HG03575 (cell line): ENCODE results near the gene C9orf50.
A peak's percentile ranks its signal among the peaks of the same experiment; 100 is the strongest.
"Not testable (repeated sequence)": the region's sequence is repeated elsewhere in the genome, so short reads cannot be mapped to it uniquely, and the experiment has no call there.

Experiments
- ATAC-seq: cut with Tn5 transposase; IDR thresholded peaks from one replicate; pipeline ENCODE4 v1.9.1; 2021; ENCODE audit not compliant: unreplicated experiment, insufficient number of reproducible peaks, low FRiP score; ENCODE audit errors: extremely low read depth

C9orf50 gene

GRCh38 chr9:129649726-129650679 lies 29.1 kb upstream of the C9orf50 start:
- no peak for ATAC-seq

DNA sequence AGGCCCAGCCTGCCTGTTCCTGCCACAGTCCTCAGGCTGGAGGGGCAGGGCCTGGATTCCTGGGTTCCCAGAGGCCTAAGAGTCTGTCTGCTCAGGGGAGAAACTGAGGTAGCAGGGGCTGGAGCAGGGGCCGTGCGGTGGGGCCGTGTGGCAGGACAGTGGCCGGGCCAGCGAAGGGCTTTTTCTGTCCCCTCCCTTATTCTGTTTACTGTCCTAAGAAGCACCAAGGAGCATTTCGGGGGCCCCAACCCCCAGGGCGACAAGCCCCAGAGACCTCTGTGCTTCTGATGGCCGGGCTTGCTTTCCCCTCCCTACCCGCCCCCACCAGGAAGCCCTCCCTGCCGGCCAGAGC lies 27.8 kb upstream of the C9orf50 start:
- no peak for ATAC-seq

DNA sequence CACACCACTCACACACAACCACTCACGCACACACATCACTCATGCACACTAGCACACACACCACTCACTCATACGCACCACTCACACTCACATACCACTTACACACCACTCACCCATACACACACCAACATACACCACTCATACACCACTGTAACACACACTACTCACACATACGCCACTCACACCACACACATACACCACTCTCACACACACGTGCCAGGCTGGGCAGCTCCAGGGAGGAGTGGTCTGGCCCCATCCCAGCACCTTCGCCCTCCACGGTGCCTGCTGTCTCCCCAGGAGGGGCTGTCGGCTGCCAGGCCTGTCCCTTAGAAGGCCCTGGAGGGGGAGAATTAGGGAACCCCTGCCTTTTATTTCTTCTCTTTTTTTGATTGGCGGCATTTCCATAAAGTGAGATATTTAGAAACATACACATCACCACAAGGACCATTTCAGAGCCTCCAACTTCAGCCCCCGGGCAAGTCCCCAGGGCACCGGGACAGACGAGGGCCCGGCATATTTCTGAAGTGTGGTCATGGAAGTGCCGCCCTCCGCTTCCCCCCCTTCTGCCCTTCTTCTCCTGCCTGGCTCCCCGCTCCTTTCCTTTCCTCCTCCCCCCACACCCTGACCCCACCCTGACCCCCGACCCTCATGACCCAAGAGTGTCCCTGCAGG lies 27.3 kb upstream of the C9orf50 start:
- ATAC-seq: no peak

GRCh38 chr9:129647635-129648034 lies 26.7 kb upstream of the C9orf50 start:
- ATAC-seq: no peak

- ATAC-seq: no peak
Observed at GRCh38 chr9:129646654-129647053, 25.8 kb upstream of the C9orf50 start.

DNA sequence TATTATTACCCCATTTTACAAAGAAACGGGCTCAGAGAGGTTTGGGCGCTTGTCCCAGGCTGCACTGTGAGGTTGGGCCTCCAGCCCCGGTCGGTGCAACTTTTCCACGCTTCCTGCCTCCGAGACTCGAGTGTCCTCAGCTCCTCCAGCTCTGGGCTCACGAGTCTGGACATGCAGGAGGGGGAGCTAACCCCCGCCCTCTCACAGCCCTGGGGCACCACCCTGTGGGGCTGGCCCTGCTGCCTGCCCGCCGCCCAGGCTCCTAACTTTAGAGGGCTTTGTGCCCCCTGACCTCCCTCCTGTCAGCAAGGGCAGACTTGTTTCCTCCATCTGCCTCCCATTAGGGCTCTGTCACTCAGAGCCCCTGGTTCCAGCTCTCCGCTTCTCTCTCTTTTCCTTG lies 25.4 kb upstream of the C9orf50 start:
- no peak for ATAC-seq

GRCh38 chr9:129644902-129645301 lies 24.0 kb upstream of the C9orf50 start:
- no peak for ATAC-seq

DNA sequence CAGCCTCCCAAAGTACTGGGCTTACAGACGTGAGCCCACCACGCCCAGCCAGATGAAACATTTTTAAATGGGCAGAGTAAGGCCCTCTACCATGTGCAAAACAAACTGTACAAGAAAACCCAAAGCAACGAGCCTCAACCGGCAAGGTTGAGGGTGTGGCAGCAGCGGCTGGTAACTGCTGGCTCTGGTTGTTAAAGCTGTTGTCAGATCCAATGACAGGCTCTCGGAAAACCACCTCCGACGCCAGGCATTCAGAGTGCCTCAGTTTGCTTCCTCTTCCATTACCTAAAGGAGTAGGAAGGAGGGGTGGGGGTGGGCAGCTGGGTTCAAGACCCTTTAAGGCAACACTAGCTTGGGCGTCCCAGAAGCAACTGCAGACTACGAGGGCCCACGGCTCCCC lies 23.5 kb upstream of the C9orf50 start:
- no peak for ATAC-seq

DNA sequence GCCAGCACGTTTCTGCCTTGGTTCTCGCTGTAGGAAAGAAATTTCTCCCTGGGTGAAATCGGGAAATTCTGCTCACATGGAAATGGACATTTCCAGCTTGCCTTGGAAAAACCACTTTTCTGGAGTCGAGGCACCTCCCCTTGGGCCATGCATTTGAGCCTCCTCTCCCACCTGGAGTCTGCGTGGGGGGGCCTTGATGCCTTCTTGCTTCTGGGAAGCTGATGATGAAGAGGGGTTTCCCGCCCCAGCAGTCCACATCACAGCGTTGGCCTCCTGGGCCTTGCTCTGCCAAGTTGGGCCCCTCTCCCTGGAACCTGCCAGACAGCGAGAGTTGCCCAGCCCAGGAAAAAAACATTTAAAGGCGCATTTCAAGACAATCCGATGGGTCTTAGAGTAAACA lies 22.8 kb upstream of the C9orf50 start:
- no peak for ATAC-seq

DNA sequence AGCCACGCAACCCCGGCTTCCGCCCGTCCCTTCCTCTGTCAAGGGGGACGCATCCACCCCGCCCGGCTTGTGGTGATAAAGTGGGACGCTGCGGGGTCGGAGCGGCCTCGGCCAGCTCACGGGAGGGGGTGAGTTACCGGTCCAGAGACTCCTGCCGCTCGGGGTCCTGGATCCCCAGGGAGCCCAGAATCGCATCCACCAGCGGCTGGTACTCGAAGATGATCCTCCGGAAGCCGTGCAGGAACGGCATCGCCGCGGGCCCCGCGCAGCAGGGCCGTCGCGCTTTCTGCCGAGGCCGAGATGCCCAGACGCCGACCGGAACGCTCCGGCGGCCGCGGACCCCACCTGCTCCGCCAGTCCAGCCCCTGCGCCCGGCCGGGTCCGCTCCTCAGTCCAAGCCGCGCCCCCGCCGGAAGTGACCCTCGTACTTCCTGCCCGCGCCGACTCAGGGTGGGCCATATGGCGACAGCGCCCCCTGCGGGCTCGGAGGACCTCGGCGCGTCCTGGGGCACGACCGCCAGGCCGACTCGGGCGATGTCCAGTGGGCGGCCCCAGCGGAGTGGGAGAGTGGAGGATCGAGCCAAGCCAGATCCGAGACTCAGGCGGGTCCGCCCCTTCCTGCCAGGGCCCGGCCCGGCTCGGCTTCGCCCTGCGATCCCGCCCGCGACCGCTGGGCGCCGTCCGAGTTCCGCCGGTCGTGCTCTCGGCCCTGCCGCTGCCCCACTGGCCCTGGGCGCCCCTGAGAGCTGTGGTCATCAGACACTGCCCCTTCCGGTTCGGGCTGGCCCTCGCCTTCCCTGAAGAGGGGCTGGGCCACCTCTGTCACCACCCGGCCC lies 21.1 kb upstream of the C9orf50 start, which contains the start of gene ASB6:
Gene ASB6, minus strand, starts transcription at position 402 of the 836 bp plus-strand sequence. Its CDS starts 152 bp downstream, at position 250.
- ATAC-seq: peak; percentile 62

GRCh38 chr9:129640871-129641749 lies 20.2 kb upstream of the C9orf50 start:
- ATAC-seq: no peak

DNA sequence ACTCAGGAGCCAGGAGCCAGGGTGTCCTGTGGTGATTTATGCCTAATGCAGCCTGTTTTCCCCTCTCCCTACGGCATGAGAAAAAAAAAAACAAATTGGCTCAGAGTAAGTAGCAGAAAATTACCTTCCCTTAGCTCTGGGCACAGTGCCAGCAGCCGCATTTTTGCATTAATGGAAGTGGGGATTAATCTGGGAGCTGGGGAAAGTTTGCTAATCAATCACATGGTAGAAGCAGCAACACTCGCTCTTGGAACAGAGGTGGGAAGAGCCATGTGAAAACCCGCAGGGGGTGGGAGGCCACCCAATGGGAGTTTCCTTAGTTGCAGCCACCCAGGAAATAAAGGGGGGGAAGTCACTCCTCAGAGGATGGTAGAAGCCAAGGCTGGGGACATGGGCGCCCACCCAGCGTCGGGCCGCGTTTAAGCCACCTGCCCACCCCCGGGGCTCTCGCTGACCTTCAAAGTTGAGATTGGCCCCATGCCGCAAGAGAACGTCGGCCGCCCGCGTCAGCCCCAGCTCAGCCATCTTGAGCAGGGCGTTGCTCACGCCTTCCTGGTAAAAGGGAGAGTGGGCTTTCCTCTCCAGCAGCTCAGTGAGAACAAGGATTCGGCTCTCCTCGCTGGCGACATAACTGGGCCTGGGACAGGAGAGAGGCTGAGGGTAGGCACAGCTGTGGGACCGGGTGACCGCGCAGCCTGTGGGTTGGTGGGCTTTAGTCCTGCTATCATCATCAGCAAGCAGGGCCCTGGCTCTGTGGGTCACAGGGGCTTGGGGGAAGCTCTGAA lies 19.4 kb upstream of the C9orf50 start:
- ATAC-seq: no peak

DNA sequence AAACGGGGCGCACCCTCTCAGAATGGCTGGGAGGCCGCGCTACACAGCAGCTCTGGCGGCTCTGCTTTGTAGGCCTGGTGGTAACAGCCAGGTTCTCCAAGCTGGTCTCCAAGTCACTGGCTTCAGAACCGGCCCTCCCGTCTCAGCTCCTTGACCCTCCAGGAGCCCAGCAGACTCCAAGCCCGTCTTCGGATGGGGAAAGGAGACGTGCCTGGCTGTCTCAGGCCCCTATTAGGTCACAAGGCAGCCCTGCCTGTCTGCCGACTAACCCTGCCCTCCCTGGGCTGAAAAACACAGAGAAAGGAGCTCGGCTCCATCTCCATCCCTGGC lies 18.8 kb upstream of the C9orf50 start:
- ATAC-seq: no peak

DNA sequence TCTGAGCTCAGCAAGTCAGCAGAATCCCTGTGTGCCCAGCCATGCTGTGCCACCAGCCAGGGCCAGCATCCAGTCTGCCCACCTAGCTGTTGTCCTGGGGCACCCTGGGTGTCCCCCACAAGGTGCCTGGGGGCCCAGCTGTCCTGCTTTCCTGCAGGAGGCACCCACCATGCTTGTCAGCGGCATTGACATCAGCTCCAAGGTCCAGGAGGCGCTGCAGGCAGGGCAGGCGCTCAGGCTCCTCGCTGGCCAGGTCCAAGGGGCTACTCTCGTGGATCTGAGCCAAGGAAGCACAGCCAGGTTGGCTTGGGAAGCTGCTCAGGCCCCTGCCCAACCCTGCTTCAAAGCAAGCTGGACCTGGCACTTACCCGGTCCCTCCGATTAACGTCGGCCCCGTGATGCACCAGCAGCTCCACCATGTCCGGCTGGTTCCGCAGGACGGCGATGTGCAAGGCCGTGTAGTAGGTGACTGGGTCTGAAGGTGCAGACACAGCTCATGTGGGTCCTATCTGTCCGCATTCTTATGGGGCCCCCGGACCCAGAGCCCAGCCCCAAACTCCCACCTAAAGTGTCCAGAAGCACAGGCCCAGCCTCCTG lies 18.2 kb upstream of the C9orf50 start:
- no peak for ATAC-seq

- ATAC-seq: no peak
Observed at GRCh38 chr9:129637673-129638439, 17.0 kb upstream of the C9orf50 start.

DNA sequence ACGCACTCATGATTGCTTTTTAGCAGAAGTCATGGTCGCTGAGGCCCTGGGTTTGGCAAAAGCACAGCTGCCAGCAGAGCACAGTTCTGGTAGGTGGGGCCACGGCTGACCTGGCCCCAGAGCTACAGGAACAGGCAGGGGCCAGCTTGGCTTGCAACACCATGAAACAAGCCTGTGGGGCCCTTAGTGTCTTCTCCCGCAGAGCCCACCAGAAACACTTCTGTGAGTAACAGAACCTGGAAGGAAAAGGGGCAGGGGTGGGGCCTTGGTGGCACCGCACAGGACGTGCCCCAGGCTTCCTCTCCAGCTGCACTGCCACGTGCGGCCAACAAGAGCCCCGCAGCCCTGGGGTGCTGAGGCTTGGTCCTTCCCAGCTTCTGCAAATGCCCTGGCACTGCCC lies 16.2 kb upstream of the C9orf50 start:
- ATAC-seq: no peak

DNA sequence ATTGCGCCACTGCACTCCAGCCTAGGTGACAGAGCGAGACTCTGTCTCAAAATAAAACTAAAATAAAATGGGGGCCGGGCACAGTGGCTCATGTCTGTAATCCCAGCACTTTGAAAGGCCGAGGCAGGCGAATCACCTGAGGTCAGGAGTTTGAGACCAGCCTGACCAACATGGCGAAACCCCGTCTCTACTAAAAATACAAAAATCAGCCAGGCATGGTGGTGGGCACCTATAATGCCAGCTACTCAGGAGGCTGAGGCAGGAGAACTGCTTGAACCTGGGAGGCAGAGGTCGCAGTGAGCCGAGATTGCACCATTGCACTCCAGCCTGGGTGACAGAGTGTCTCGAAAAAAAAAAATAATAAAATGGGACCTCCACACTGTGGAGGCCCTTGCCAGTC lies 15.4 kb upstream of the C9orf50 start:
- ATAC-seq: not testable (repeated sequence)
